ENCODE measurements around the gene TIAM1. TPM values are rescaled to one million over a fixed set of nuclear protein-coding genes. Genes with fewer than 3 reads are reported as not detected.

TIAM1 gene
- total and polyA plus RNA-seq, 2 of the 8 experiments (the other 6 are each of a cell fraction or from before 2014, with no cell fraction given): 10.1 to 30.7 TPM

DNA sequence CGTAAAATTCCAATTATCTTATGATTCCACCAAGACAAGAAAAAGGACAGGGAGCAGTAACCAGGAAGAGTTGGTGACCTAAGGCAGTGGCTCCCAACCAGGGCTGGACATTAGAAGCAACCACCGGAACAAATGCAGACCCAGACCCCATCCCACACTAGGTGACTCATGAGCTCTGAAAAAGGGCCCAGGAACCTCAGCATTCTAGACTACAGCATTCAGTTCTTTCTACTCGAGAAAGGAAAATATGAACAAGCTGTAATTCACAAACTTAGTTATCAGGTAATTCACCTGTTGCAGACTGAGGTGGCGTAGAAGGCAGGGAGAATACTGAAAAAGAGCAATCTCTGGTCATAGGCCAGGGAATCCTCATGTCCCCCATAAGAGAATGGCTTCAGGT lies 167.3 kb downstream of the TIAM1 start:
- Histone ChIP-seq H4K91ac (replicated peaks; ENCODE audit: insufficient read length, low read length) (no peak overlapping the region), H2BK5ac (ENCODE audit: low read depth, low read length) (no peak overlapping the region), H2BK120ac (replicated peaks; ENCODE audit: low read depth, low read length) (no peak overlapping the region), H3K4me1 (replicated peaks in 1 of 4; ENCODE audit: control insufficient read depth in 3 of 4, insufficient read depth in 4 of 4, low read length in 3 of 4) (peaks cover 0 to 4% (median 0%) of the 10 kb centered on the region in 4 experiments; a peak in 3 of 7 replicates), H3K56ac (replicated peaks; ENCODE audit: insufficient read length, low read depth, low read length) (no peak overlapping the region), H3K23ac (ENCODE audit: insufficient read length) (no peak overlapping the region), H3K4me2 (ENCODE audit: insufficient read depth in 1 of 2, low read depth in 2 of 2, low read length in 2 of 2) (no peak overlapping the region), H2BK12ac (ENCODE audit: low read depth, low read length) (no peak overlapping the region), H4K8ac (ENCODE audit: extremely low read depth, insufficient read depth, low read length) (no peak overlapping the region), H4K20me1 (replicated peaks in 1 of 2; ENCODE audit: control insufficient read depth in 1 of 2, insufficient read depth in 2 of 2, low read length in 2 of 2) (no peaks in the 10 kb centered on the region), H3K9me3 (ENCODE audit: insufficient read depth in 2 of 2, low read depth in 1 of 2, low read length in 1 of 2) (no peaks in the 10 kb centered on the region), H3K14ac (ENCODE audit: insufficient read length) (no peak overlapping the region), H3K79me1 (ENCODE audit: low read depth, low read length) (no peaks in the 10 kb centered on the region), H2BK20ac (ENCODE audit: low read length) (no peak overlapping the region), H4K5ac (ENCODE audit: insufficient read length, low read depth, low read length) (no peak overlapping the region), H3K27ac (ENCODE audit: low read depth, low read length) (no peak overlapping the region), H3K9ac (replicated peaks in 1 of 4; ENCODE audit: extremely low read depth in 1 of 4, low read depth in 3 of 4, low read length in 3 of 4) (no peak overlapping the region), H3K4ac (replicated peaks; ENCODE audit: insufficient read length, low read depth, low read length) (no peak overlapping the region), H2AK5ac (ENCODE audit: low read depth, low read length) (no peak overlapping the region), H3K27me3 (replicated peaks in 1 of 4; ENCODE audit: control insufficient read depth in 3 of 4, extremely low read depth in 1 of 4, insufficient read depth in 3 of 4, low read length in 3 of 4) (no peaks in the 10 kb centered on the region), H3K4me3 (ENCODE audit: extremely low read depth in 1 of 4, insufficient read depth in 2 of 4, low read depth in 3 of 4, low read length in 4 of 4) (no peak overlapping the region), H3K23me2 (ENCODE audit: low read depth, low read length) (no peaks in the 10 kb centered on the region), H2AFZ (ENCODE audit: low read length) (no peak overlapping the region), H3K79me2 (ENCODE audit: control insufficient read depth in 1 of 2, insufficient read depth in 2 of 2, low read length in 2 of 2) (no peaks in the 10 kb centered on the region), H2BK15ac (ENCODE audit: low read length) (no peak overlapping the region), H3K18ac (ENCODE audit: extremely low read depth, low read length) (no peak overlapping the region), H3K36me3 (ENCODE audit: control insufficient read depth in 2 of 4, insufficient read depth in 4 of 4, low read length in 3 of 4) (no peaks in the 10 kb centered on the region)
- DNase-seq (ENCODE audit: low read depth in 1 of 2, low spot score in 2 of 2): no peak
- no peak for FAIRE-seq
- ChIA-PET CTCF (ENCODE audit: partially characterized antibody) (interaction anchor here (1.0 to 3.6 kb wide), 4 partner anchors 10 to 78 kb away, joined by 3 to 14 read pairs (median 4); no protein-coding TSS in a partner anchor), POLR2A (ENCODE audit: partially characterized antibody) (no interaction called here)
- TF ChIP-seq NANOG (IDR thresholded peaks at IDR 0.05; ENCODE audit: insufficient read depth, low read depth, low read length, poor library complexity, severe bottlenecking) (no peak), RFX5 (IDR thresholded peaks at IDR 0.05; ENCODE audit: borderline replicate concordance, low read depth, low read length) (no peak), MAFK (IDR thresholded peaks at IDR 0.05; ENCODE audit: low read depth, low read length) (no peak), JUN (IDR thresholded peaks at IDR 0.05; ENCODE audit: low read depth, low read length) (no peak)
- 86% methylated on average over 4 of the region's 4 CpGs; no CpG with 5 or more reads in 1 of the 2 experiments for WGBS, 2 experiments (ENCODE audit: extremely low coverage in 1 of 2, insufficient coverage in 1 of 2, insufficient read length in 1 of 2, insufficient replicate concordance in 2 of 2, low coverage in 1 of 2, low lambda C conversion rate in 2 of 2, missing lambda C conversion rate in 1 of 2)
